Caco-2 (cell line): ENCODE measurements around the gene DEUP1. TPM values are rescaled to one million over a fixed set of nuclear protein-coding genes. Genes with fewer than 3 reads are reported as not detected.

Source experiments
- BruUV-seq: library from RNA; stranded (reverse); fragments of 400-500 nt; replicated peaks from 2 replicates; lab custom pipeline; 2021; lab: Mats Ljungman, UMichigan
- CTCF ChIA-PET: fragments of 300-600 bp; sonication (Branson Sonifier 250); formaldehyde crosslinking; loops from one replicate; lab custom pipeline; 2022; ENCODE audit warnings: antibody characterized with exemption; lab: Charles Lee
- POLR2A ChIA-PET: fragments of 300-600 bp; sonication (Branson Sonifier 250); formaldehyde crosslinking; loops from one replicate; lab custom pipeline; 2022; ENCODE audit warnings: antibody characterized with exemption; lab: Charles Lee
- DNase-seq, 2 experiments: peaks; one replicate each; pipeline versions ENCODE4 v3.0.0 to v3.0.0-alpha.2; 2020 to 2022
- H3K27me3 ChIP-seq: replicated peaks from 2 replicates; pipeline ENCODE4 v1.6.0; 2011; ENCODE audit warnings: low read length; ENCODE audit not compliant: control insufficient read depth, insufficient read depth
- H3K36me3 ChIP-seq: 2 replicates; pipeline ENCODE4 v1.5.1; 2011; ENCODE audit warnings: low read length; ENCODE audit not compliant: control insufficient read depth, insufficient read depth
- H3K4me1 ChIP-seq: fragments of 250-450 bp; sonication (Bioruptor Pico); 2 replicates; pipeline ENCODE4 v1.5.1; 2020; ENCODE audit warnings: mild to moderate bottlenecking
- H3K4me3 ChIP-seq: 2 replicates; pipeline ENCODE4 v1.5.1; 2011; ENCODE audit warnings: low read depth, mild to moderate bottlenecking, control low read depth, low read length
- H3K9me3 ChIP-seq: fragments of 250-450 bp; sonication (Bioruptor Pico); 2 replicates; pipeline ENCODE4 v1.5.1; 2020; ENCODE audit warnings: mild to moderate bottlenecking, moderate library complexity
- H3K27ac Mint-ChIP-seq: one replicate; pipeline ENCODE4 v1.8.0; 2022; ENCODE audit warnings: mixed read lengths; ENCODE audit not compliant: unreplicated experiment
- H3K27me3 Mint-ChIP-seq: one replicate; pipeline ENCODE4 v1.8.0; 2022; ENCODE audit warnings: mixed read lengths; ENCODE audit not compliant: insufficient read depth, unreplicated experiment
- H3K36me3 Mint-ChIP-seq: one replicate; pipeline ENCODE4 v1.8.0; 2022; ENCODE audit warnings: mild to moderate bottlenecking, mixed read lengths; ENCODE audit not compliant: insufficient read depth, unreplicated experiment
- H3K4me1 Mint-ChIP-seq: one replicate; pipeline ENCODE4 v1.8.0; 2022; ENCODE audit warnings: low read depth, mixed read lengths; ENCODE audit not compliant: unreplicated experiment
- H3K4me3 Mint-ChIP-seq: one replicate; pipeline ENCODE4 v1.8.0; 2022; ENCODE audit warnings: mild to moderate bottlenecking, moderate library complexity, mixed read lengths; ENCODE audit not compliant: unreplicated experiment
- H3K9me3 Mint-ChIP-seq: one replicate; pipeline ENCODE4 v1.8.0; 2022; ENCODE audit warnings: mixed read lengths; ENCODE audit not compliant: unreplicated experiment
- CTCF ChIP-seq, 2 experiments: fragments of 200-600 bp in 1 of 2; IDR thresholded peaks; 1 replicate in 1 of 2; 2 replicates in 1 of 2; pipeline versions ENCODE4 v1.5.1 to v1.8.0; 2011 to 2022; ENCODE audit warnings: antibody characterized with exemption in 1 of 2, control low read depth in 1 of 2, inconsistent platforms in 1 of 2, low read depth in 1 of 2, low read length in 1 of 2, mild to moderate bottlenecking in 1 of 2, moderate library complexity in 1 of 2; ENCODE audit not compliant: insufficient read depth in 1 of 2, severe bottlenecking in 1 of 2, unreplicated experiment in 1 of 2
- intact Hi-C: fragments of 100-400 bp; cut with micrococcal nuclease; formaldehyde crosslinking; loops from one replicate; pipeline ENCODE4 v1.10.0; 2022; ENCODE audit not compliant: unreplicated experiment
- total RNA-seq: library from RNA; stranded (reverse); gene quantifications from 2 replicates; pipeline ENCODE4 v1.2.3, GENCODE V29; 2022

Gene DEUP1
- total RNA-seq, 1 experiment from 2014 or later, result 0.25 TPM

DNA sequence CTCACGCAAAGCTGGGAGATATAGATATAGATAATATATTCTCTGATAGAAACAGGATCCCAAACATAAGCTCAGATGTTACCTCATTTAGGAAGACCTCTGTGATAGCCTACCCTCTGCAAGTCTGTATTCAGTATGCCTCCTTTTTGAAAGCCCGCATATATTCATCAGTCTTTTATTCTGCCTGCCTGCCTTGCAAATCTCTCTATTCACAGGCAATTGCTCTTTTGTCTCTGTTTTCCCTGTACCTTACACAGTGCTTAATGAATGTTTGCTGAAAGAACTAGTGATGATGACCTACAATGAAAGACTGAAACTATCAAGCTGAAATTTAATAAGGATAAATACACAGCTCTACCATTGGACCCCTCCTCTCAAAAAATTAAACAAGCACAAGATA lies 18.4 kb downstream of the DEUP1 start:
- H3K4me1 Mint-ChIP-seq, result no peaks in the 10 kb centered on the region
- CTCF ChIA-PET, result no interaction called here
- no peaks in the 10 kb centered on the region for H3K9me3 ChIP-seq
- no peaks in the 10 kb centered on the region for H3K4me1 ChIP-seq
- DNase-seq, result no peak
- peaks cover 4% of the 10 kb centered on the region for H3K27me3 Mint-ChIP-seq
- BruUV-seq, result no TSS peak
- TF ChIP-seq CTCF (IDR thresholded peaks at IDR 0.05; ENCODE audit: insufficient read depth in 1 of 2, low read depth in 1 of 2, low read length in 1 of 2, severe bottlenecking in 1 of 2, unreplicated experiment in 1 of 2), result no peak
- intact Hi-C loops, result no loop called here
- no peak overlapping the region for H3K27ac Mint-ChIP-seq
- H3K9me3 Mint-ChIP-seq, result peaks cover 19% of the 10 kb centered on the region
- no peak overlapping the region for H3K4me3 Mint-ChIP-seq
- no peak overlapping the region for H3K4me3 ChIP-seq
- no peaks in the 10 kb centered on the region for H3K27me3 ChIP-seq
- POLR2A ChIA-PET, result no interaction called here
- no peaks in the 10 kb centered on the region for H3K36me3 ChIP-seq
- no peaks in the 10 kb centered on the region for H3K36me3 Mint-ChIP-seq

- H3K4me3 ChIP-seq, result no peak overlapping the region
- Mint-ChIP-seq H3K27me3 (peaks cover 4% of the 10 kb centered on the region), H3K4me3 (no peak overlapping the region), H3K9me3 (peaks cover 25% of the 10 kb centered on the region), H3K27ac (no peak overlapping the region), H3K36me3 (no peaks in the 10 kb centered on the region), H3K4me1 (no peaks in the 10 kb centered on the region)
- H3K27me3 ChIP-seq, result no peaks in the 10 kb centered on the region
- H3K36me3 ChIP-seq, result no peaks in the 10 kb centered on the region
- no peaks in the 10 kb centered on the region for H3K9me3 ChIP-seq
- no peak for TF ChIP-seq CTCF (IDR thresholded peaks at IDR 0.05; ENCODE audit: insufficient read depth in 1 of 2, low read depth in 1 of 2, low read length in 1 of 2, severe bottlenecking in 1 of 2, unreplicated experiment in 1 of 2)
- no peak for DNase-seq
- ChIA-PET CTCF (no interaction called here), POLR2A (no interaction called here)
- no peaks in the 10 kb centered on the region for H3K4me1 ChIP-seq
- BruUV-seq, result no TSS peak
- intact Hi-C loops, result no loop called here
Measured at GRCh38 chr11:93350835-93351234, 20.3 kb downstream of the DEUP1 start.

- Histone ChIP-seq H3K4me3 (no peak overlapping the region), H3K4me1 (no peaks in the 10 kb centered on the region), H3K9me3 (peaks cover 22% of the 10 kb centered on the region; the same call in 1 of the 2 replicates), H3K36me3 (no peaks in the 10 kb centered on the region), H3K27me3 (no peaks in the 10 kb centered on the region)
- Mint-ChIP-seq H3K4me3 (no peak overlapping the region), H3K4me1 (no peaks in the 10 kb centered on the region), H3K9me3 (peaks cover 31% of the 10 kb centered on the region), H3K27ac (no peak overlapping the region), H3K27me3 (no peaks in the 10 kb centered on the region), H3K36me3 (no peaks in the 10 kb centered on the region)
- intact Hi-C loops, result no loop called here
- no peak for DNase-seq
- no TSS peak for BruUV-seq
- ChIA-PET POLR2A (no interaction called here), CTCF (interaction anchor here (0.6 kb wide), 1 partner anchor 14 kb away, joined by 3 read pairs; no protein-coding TSS in a partner anchor)
- no peak for TF ChIP-seq CTCF (IDR thresholded peaks at IDR 0.05; ENCODE audit: insufficient read depth in 1 of 2, low read depth in 1 of 2, low read length in 1 of 2, severe bottlenecking in 1 of 2, unreplicated experiment in 1 of 2)
Measured at GRCh38 chr11:93359396-93359795, 28.9 kb downstream of the DEUP1 start.
